Stimulated activated CD4-positive, alpha-beta T cell treated with anti-CD3 and anti-CD28 coated beads, Interleukin-2, amount 100 ng/mL, for 24 hours (primary cell): ENCODE results near the gene C20orf204.
"Not testable (repeated sequence)": the region's sequence is repeated elsewhere in the genome, so short reads cannot be mapped to it uniquely, and the experiment has no call there.

Experiments
- DNase-seq, 2 donors: peaks; one replicate each; pipeline ENCODE4 v3.0.0-alpha.2; 2020

The C20orf204 gene

DNA sequence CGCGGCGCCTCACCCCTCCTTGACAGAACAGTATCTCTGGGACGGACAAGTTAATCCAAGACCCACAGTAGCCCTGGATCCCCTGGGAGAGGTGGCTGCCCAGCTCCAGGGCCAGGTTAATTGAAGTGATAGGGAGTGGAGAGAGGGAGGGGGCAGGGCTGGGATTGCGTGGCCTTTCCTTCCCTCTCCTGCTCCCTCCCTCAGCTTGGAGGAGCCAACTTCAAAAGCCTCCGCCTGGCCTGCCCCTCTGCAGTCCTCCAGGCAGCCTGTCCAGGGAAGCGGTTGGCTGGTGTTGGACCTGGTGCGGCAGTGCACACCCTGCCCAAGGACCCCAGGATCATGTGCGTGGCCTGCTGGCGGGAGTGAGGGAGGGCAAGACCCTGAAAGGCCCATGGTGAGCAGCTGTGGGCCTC is at the start of gene C20orf204:
Gene C20orf204 (plus strand): TSS at position 250 of the 413 bp plus-strand sequence. CDS start 142 bp downstream, at position 392.
- no peak for DNase-seq

GRCh38 chr20:64000906-64001305 is 35.1 kb upstream of the C20orf204 start:
- no peak for DNase-seq

DNA sequence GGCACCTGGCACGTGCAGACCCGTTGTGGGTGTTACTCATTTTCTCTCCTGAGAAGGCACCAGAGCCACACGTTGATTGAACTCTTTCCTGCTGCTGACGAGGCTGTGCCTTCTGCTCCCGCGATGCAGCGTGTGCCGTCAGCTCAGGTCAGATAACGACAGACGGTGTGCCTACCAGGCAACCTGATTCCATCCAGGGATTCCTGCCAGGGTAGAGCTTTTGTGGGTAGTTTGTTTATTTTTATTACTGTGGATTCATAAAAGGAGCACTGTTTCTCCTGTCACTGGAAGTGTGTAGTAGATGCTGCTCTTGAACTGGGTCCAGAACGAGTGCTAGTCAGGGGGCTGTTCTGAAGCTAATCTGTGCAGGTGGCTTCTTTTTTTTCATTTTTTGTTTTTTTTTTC is 34.4 kb upstream of the C20orf204 start:
- DNase-seq, result no peak

- DNase-seq, result no peak
Observed at GRCh38 chr20:64003960-64004725, 31.8 kb upstream of the C20orf204 start.

DNA sequence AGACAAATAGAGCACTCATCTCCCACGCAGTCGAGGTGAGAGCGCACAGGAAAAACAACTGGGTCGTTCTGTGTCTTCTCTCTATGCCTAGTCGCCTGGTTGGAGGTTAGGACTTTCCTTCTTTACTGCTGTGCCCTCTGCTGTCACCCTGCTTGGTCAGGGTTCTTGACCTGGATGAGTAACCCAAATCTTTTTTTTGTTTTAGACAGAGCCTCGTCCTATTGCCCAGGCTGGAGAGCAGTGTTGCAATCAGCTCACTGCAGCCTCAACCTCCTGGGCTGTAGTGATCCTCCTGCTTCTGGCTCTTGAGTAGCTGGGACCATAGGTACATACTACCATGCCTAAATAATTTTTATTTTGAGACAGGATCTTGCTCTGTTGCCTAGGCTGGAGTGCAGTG is 30.6 kb upstream of the C20orf204 start:
- DNase-seq, result no peak

DNA sequence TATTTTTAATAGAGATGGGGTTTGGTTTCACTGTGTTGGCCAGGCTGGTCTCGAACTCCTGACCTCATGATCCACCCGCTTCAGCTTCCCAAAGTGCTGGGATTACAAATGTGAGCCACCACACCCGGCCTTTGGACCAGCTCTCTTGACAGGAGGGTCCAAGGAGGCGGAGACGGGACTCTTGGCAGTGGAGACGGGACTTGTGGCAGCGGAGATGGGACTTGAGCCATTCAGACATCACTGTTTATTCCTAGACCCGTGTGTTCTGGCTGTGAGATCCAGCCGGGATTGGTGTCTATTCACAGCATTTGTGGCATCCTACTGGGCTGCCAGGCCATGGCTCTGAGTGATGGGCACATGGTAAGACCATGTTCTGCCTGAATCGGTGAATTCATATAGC is 29.5 kb upstream of the C20orf204 start:
- no peak for DNase-seq

DNA sequence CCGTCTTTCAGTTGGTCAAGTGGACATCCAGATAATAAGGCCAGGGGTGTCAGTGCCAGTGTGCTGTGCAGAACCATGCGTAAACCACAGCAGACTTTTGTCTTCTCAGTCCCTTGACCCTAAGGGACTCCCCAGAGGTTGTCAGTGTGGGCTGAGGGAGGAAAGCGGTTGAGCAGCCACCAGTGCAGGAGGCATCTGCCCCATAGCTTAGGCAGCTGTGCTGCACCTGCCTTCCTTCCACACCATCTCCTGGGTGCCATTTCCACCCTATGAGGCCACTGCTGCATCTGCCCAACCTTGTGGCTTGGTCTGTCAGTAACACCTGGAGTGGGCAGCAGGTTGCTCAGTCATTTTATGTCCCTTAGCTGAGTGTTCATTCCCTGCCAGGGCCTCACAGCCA is 29.1 kb upstream of the C20orf204 start:
- no peak for DNase-seq

- DNase-seq, result no peak
Observed at GRCh38 chr20:64009811-64010387, 26.1 kb upstream of the C20orf204 start.

DNA sequence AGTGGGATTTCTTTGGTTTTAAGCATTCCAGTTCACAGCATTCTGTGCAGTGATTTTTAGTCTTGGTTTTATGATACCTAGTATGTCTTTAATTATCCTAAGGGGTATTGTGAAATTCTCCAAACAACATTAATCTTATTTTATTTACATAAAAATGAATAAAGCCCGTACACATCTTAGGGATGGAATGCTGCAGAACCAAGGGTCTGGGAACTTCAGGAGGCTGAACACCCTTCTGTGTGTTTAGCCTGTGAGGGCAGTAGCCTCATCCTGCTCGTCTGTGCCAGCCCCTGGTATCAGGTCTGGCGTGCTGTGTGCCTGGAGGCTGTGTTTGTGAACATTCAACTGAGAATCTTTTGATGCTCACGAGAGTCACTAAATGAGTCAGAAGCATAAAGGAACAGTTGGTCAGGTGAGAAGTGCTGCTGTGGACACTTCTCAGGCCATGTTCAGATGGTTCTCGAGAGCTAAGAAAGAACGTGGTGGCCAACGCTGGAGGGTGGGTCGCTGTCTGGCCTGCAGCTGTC is 25.2 kb upstream of the C20orf204 start:
- DNase-seq, result no peak

DNA sequence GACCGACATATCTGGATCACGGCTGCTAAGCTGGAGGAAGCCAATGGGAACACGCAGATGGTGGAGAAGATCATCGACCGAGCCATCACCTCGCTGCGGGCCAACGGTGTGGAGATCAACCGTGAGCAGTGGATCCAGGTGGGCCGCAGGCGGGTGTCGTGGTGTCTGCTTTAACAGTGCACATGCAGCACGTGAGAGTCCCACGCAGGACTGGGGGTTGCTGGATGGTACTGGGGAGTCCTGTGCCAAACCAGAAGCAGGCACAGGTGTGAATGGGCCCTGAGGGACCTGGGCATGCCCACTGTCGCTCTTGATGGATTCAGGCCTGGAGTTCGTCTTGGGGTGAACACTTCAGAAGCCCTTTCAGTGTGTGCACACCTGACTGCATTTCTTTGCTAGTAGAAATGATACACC is 24.6 kb upstream of the C20orf204 start:
- no peak for DNase-seq

- not testable (repeated sequence) for DNase-seq
Observed at GRCh38 chr20:64012385-64013154, 23.4 kb upstream of the C20orf204 start.

DNA sequence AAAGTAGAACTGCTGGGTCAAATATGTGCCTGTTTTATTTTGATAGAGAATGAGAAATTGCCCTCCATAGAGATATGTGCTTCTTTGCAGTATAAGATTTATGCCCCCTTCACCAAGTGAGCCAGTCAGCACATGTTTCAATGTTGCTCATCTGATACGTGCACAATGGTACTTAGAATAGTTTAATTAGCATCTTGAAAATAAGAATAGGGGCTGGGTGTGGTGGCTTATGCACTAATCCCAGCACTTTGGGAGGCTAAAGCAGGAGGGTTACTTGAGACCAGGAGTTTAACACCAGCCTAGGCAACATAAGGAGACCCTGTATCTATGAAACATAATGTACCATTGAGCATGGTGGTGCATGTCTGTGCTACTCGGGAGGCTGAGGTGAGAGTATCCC is 20.3 kb upstream of the C20orf204 start:
- DNase-seq, result no peak

DNA sequence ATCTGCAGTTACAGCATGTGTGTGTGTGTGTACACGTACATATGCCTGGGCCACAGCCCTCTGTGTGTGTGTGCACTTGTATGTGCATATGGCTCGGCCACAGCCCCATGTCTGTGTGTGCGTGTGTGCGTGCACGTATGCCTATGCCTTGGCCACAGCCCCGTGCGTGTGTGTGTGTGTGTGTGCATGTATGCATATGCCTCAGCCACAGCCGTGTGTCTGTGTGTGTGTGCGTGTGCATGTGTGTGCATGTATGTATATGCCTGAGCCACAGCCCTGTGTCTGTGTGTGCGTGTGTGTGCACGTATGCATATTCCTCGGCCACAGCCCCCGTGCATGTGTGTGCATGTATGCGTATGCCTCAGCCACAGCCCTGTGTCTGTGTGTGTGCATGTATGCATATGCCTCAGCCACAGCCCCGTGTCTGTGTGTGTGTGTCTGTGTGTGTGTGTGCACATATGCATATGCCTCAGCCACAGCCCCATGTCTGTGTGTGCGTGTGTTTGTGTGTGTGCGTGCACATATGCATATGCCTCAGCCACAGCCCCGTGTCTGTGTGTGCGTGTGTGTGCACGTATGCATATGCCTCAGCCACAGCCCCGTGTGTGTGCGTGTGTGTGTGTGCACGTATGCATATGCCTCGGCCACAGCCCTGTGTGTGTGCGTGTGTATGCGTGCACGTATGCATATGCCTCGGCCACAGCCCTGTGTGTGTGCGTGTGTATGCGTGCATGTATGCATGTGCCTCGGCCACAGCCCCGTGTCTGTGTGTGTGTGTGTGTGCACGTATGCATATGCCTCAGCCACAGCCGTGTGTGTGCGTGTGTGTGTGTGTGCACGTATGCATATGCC is 14.6 kb upstream of the C20orf204 start:
- DNase-seq, result no peak

GRCh38 chr20:64022671-64023360 is 13.2 kb upstream of the C20orf204 start:
- DNase-seq, result no peak

- no peak for DNase-seq
Observed at GRCh38 chr20:64023361-64024140, 12.4 kb upstream of the C20orf204 start.

- DNase-seq, result no peak
Observed at GRCh38 chr20:64024141-64024990, 11.6 kb upstream of the C20orf204 start.

- DNase-seq, result no peak
Observed at GRCh38 chr20:64025101-64025825, 10.7 kb upstream of the C20orf204 start.

DNA sequence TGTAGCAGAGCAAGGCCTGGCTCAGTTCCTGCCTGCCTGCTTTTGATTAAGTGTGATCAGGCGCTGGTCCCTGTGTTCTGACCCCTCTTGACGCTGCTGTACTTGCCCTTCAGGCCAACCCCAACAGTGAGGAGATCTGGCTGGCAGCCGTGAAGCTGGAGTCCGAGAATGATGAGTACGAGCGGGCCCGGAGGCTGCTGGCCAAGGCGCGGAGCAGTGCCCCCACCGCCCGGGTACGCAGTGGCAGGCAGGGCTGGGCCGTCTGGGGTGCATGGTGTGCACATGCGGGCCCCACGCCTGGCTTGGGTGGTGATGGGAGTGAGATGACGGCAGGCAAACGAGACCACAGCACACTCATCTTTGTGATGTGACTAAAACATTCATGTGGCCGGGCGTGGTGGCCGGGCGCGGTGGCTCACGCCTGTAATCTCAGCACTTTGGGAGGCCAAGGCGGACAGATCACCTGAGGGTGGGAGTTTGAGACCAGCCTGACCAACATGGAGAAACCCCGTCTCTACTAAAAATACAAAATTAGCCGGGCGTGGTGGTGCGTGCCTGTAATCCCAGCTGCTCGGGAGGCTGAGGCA is 10.1 kb upstream of the C20orf204 start:
- no peak for DNase-seq
